HL-60/S4 treated with phorbol 12-myristate 13-acetate at 8.2 ng/mL for 4 days and 3 days (cell line): ENCODE measurements around the gene NCBP1.
"Not testable (repeated sequence)": the region's sequence is repeated elsewhere in the genome, so short reads cannot be mapped to it uniquely, and the experiment has no call there.

Source experiments
- in situ Hi-C: fragments of 300-500 bp; cut with MboI; formaldehyde crosslinking; loops from 2 replicates; pipeline ENCODE4 v1.15.0; 2022; ENCODE audit warnings: low sequenced_read_pairs

NCBP1 gene

DNA sequence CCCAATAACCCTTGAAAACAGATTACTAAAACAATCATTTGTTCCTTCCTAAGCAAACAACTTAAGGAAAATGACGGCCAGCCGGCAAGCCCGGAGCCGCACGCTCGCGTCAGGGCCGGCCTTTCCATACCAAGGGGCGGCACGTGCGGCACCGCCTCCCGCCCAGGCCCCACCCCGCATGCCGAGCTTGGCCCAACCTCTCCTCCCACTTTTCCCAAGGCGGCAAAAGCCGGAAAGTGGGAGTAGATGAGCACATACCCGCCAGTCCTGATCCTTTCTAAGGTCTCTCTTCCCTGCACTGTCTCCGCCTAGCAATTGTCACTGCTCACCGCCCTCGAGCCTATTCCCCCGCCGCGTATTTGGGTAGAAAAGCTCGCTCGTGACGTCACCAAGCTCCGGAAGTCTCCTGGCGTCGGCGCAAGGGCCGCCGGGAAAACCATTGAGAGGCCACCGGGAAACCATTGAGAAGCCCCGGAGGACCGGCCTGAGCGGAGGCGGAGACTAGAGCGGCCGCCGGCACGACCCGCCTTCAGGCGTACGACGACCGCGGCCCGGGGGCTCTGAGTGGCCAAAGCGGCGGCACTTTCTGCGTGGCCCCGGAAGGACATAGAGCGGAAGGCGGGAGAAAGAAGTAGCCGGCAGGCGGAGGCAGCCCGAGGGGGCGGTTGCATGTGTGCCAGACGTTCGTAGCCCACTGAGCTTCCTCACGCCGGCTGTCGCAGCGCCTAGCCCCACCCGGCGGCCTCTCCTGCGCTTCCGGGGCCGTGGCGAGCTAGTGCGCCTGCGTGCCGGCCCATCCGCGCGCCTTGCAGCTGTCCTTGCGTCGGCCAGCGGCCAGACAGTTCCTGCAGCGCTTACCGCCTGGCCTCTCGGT, at the start of gene NCBP1, which contains the start of gene TSTD2:
NCBP1 (plus strand) TSS at position 837 of the 874 bp plus-strand sequence. CDS start 61 bp downstream, outside the sequence.
TSTD2 (minus strand) TSS at position 384 of the 874 bp plus-strand sequence. CDS start 5,806 bp downstream, outside the sequence.
- in situ Hi-C loops = no loop called here

GRCh38 chr9:97584778-97585177, 48.8 kb upstream of the NCBP1 start:
- in situ Hi-C loops = not testable (repeated sequence)

DNA sequence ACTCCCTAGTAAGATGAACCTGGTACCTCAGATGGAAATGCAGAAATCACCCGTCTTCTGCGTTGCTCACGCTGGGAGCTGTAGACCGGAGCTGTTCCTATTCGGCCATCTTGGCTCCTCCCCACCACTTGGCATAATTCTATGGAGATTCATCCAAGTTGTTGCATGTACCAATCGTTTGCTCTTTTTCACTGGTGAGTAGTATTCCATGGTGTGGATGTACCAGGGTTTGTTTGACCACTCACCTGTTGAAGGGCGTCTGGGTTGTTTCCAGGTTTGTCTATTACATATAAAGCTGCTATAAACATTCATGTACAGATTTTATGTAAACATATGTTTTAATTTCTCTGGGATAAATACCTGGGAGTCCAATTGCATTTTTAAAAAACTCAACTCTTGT, 46.7 kb upstream of the NCBP1 start:
- in situ Hi-C loops = not testable (repeated sequence)

DNA sequence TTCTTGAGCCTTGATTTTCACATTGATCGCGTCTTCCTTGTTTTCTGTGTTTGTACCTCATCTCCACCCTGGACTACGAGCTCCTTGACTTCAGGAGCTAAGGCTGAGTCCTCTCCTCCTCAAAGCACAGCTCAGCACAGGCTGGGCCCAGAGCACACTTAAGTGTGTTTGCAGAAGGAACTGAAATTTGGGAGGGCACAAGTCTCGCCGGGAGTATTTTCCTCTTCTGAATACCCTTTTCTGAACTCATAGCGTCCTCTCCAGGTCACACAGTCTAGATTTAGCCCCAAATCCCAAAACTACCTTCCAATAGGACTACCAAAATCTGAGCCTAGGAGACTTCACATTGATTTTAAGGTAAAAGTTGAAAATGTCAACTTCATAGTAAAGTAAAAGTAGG, 42.1 kb upstream of the NCBP1 start:
- in situ Hi-C loops = no loop called here

GRCh38 chr9:97592126-97592525, 41.5 kb upstream of the NCBP1 start:
- in situ Hi-C loops = no loop called here

DNA sequence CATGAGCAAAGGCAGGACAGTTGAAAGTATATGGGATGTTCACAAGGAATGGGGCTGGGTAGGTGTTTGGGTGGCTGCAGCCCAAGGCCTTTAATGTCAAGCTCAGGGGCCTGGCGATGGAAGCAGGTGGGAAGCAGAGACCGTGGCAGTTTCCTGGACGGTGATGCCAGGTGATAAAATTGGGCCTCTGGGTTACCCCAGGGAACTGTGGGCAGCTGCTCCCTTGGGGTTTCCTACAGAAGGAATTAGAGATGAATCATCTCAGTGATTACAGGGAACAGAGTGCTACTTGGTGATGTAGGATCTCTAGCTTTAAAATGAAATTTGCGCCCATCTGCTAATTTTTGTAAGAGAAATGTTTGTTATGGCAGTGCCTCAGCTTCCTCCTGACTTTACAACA, 39.7 kb upstream of the NCBP1 start:
- in situ Hi-C loops = no loop called here

DNA sequence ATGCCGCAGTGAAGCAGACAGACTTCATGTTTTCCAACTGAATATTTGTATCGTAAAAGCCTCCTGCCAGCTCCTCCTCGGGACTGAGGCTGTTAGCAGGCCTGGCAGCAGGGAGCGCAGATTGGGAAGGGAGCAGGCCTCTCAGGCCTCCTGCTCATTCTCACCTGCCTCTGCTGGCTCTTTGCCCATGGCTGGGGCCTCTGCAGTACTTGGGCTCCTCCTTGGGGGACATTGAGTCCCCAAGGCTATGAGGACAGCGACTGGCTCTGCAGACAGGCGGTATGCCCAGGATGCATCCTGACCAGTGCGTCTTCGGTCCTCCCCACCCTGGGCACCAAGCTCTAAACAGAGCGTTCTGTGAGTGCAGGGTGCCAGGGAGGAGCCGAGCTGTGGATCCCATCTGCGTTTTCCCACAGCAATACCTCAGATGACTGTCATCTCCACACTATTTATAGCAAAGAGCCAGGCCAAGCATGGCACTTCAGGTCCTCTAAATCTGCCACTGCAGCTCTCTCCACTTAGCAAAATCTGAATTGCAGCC, 39.2 kb upstream of the NCBP1 start:
- in situ Hi-C loops = no loop called here

DNA sequence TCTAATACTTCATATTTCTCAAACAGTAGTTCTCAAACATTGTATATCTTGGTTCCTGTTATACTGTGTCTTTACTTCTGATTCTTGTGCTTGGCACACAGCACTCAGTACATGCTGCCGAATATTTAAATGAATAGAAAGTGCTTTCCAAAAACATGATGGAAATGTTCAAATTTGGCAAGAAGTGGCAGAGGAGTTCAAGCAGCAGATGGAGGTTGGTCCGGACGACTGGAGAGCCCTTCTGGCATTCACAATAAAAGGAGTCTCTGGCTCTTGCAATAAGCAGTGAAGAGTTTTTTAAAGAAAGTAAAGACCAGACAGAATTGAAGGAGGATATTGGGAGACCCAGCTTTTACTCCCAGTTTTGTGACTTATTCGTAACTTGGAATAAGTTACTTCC, 36.7 kb upstream of the NCBP1 start:
- in situ Hi-C loops = no loop called here

GRCh38 chr9:97598461-97599288, 34.9 kb upstream of the NCBP1 start:
- in situ Hi-C loops = no loop called here

DNA sequence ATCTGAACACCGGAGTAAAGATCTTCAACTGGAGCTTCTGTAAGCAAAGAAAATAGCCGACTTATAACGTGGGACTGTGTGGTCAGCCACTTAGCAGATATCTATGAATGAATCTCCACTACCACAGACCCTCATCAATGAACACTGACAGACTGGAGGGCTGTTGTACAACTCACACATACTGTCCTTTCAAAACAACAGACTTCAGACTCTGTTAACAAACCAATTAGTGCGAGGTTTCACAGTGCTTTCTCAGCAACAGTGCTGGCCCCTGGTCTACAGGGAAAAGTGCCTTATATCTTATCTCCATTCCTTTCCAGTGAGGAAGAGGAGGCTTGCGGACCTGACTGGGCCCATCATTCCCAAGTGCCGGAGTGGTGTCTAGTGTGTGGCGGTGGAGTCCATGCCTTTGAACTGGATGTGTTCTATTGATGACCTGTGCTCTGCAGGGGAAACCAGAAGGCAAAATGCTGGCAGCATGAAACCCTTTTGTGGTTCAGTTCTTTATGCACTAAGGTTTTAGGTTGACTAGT, 34.2 kb upstream of the NCBP1 start:
- in situ Hi-C loops = no loop called here

DNA sequence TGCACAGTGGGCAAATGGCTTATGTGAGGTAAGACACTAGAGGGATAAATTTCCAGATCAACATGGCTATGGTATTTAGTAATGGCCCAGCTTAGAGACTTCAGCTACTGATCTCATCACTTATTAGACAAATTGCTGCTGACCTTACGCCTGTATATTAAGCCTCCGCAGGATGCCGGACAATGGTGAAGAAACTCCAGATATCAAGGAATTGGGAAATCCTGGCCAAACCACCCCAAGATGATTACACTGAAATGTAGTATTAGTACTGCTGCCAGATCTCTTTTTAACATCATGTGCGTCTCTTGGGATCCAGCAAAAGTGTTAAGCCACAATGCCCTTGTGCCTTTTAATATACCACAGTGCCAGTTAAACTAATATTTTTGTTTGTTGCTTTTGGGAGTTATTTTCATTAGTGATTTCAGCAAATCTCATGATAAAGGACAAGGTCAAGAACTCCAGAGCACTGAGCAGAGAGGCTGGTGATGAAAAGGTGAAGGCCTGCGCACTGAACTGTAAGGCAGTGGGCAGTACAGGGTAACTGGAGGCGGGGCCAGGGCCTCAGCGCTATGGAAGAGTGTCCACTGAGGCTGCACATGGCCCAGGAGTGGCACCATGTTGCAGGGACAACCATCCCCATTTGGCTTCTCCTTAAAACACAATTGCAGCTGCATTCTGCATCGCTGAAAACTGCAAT, 32.9 kb upstream of the NCBP1 start:
- in situ Hi-C loops = loop anchor here (10.0 to 25.0 kb wide), 2 partner anchors 216 to 738 kb away; partner anchors contain the start of gene ZNF782

DNA sequence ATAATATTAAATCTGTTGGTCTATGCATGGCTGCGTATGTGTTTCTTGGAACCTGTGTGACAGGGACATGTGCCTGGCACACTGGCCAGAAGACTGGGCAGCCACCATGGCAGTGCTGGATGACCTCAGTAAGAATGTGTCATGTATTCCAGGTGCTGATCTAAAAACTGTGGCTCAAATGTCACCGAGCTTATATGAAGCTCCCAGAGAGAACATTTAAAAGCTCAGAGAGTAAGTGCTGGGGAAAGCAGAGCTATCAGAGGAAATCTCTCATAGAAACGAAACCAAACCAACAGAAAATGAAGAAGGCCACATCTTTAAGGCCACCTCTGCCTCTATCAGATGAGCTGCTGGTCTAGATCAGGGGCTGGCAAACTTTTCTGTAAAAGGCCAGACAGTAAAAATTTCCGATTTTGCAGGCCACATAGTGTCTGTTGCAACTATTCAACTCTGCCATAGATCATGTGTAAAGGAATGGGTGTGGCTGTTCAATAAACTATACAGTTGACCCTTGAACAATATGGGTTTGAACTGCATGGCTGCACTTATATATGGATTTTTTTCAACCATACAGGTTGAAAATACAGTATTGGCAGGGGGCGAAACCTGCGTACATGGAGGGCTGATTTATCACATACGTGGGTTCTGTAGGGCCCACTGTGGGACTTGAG, 32.3 kb upstream of the NCBP1 start:
- in situ Hi-C loops = loop anchor here (10.0 to 25.0 kb wide), 2 partner anchors 217 to 739 kb away; partner anchors contain the start of gene ZNF782

DNA sequence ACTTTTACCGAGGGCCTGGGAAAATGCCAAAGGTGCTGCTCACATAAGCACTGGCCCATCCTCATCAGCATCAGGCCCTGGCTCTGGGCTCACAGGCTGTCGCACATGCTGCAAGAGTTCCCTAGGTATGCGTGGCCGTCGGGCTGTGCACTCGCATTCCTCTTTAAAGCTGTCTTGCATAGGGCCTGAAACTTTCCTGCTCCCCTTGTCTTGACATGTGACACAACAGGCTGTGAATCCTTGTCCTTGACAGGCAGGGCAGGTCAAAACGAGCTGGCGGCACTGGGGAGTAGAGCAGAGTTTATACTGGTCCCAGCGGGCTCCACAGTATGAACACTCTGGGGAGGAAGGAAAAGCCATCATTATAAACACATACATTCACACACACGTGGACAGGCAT, 31.2 kb upstream of the NCBP1 start:
- in situ Hi-C loops = loop anchor here (10.0 to 25.0 kb wide), 2 partner anchors 218 to 740 kb away; partner anchors contain the start of gene ZNF782

DNA sequence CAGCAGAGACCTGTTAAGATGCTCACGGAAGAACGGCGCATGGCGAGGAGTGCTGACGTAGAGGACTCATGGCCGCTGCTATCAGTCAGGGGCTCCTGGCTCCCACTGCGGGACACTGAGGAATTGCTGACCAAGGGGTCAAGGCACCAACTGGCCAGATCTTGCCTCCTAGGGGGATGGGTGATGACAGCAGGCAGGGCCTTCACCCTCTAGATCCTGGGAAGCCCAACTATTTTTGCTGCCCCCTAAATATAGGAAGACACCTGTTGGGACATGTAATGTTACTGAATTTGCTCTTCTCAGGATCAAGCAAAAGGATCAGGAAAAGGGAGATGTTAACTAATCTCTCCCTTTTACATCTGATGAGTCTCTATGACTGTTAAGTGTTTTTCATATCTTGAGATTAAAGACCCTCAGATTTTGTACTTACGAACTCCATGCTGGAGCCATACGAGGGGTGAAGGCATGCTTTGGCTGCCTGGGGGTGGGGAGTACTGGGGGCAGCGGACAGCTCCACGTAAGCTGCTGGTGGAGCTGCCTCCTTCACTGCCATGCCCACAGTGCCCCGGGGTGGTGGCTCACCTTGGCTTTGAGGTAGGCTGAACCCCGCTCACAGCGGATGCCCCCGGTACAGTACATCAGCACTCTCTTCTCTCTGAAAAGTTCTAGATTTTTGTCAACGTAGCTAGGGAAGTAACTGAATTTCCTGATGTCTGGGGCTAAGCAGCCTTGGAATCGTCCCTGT, 28.5 kb upstream of the NCBP1 start:
- in situ Hi-C loops = loop anchor here (10.0 to 25.0 kb wide), 2 partner anchors 220 to 743 kb away; partner anchors contain the start of gene ZNF782

- in situ Hi-C loops = loop anchor here (25.0 kb wide), 1 partner anchor 753 kb away; the partner anchor contains the start of gene ZNF782
Measured at GRCh38 chr9:97615439-97616072, 18.1 kb upstream of the NCBP1 start.

- in situ Hi-C loops = loop anchor here (25.0 kb wide), 1 partner anchor 756 kb away; the partner anchor contains the start of gene ZNF782
Measured at GRCh38 chr9:97617939-97618416, 15.6 kb upstream of the NCBP1 start.

DNA sequence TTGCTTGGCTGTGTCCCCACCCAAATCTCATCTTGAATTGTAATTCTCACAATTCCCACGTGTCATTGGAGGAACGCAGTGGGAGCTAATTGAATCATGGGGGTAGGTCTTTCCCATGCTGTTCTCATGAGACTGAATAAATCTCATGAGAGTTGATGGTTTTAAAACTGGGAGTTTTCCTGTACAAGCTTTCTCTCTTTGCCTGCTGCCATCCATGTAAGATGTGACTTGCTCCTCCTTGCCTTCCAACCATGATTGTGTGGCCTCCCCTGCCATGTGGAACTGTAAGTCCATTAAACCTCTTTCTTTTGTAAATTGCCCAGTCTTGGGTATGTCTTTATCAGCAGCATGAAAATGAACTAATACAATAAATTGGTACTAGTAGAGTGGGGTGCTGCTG, 13.6 kb upstream of the NCBP1 start:
- in situ Hi-C loops = loop anchor here (25.0 kb wide), 1 partner anchor 758 kb away; the partner anchor contains the start of gene ZNF782

DNA sequence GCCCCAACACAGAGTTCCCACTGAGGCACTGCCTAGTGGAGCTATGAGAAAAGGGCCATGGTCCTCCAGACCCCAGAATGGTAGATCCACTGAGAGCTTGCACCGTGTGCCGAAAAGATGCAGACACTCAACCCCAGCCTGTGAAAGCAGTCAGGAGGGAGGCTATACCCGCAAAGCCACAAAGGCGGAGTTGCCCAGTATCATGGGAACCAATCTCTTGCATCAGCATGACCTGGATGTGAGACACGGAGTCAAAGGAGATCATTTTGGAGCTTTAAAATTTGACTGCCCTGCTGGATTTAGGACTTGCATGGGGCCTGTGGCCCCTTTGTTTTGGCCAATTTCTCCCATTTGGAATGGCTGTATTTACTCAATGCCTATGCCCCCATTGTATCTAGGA, 11.1 kb upstream of the NCBP1 start:
- in situ Hi-C loops = loop anchor here (25.0 kb wide), 1 partner anchor 760 kb away; the partner anchor contains the start of gene ZNF782
